Trophoblast cell (in vitro differentiated cells and primary cell): ENCODE measurements around the gene RPL15.

ENCODE experiments used
- DNase-seq, 2 donors: peaks; one replicate each; pipeline ENCODE4 v3.0.0-alpha.2; 2016
- H2AFZ ChIP-seq: 2 replicates; pipeline ENCODE4 v1.6.1; 2013; ENCODE audit warnings: low read length, moderate library complexity, mild to moderate bottlenecking; ENCODE audit not compliant: insufficient read depth, poor library complexity
- H2AK5ac ChIP-seq: 2 replicates; pipeline ENCODE4 v1.6.1; 2013; ENCODE audit warnings: mild to moderate bottlenecking, low read length
- H2BK120ac ChIP-seq: 2 replicates; pipeline ENCODE4 v1.6.1; 2013; ENCODE audit warnings: low read length, mild to moderate bottlenecking, moderate library complexity; ENCODE audit not compliant: insufficient read depth, poor library complexity
- H2BK12ac ChIP-seq: 2 replicates; pipeline ENCODE4 v1.6.1; 2013; ENCODE audit warnings: mild to moderate bottlenecking, low read length, moderate library complexity
- H2BK5ac ChIP-seq: 2 replicates; pipeline ENCODE4 v1.6.1; 2013; ENCODE audit warnings: low read length, low read depth, moderate library complexity, mild to moderate bottlenecking; ENCODE audit not compliant: poor library complexity
- H3K14ac ChIP-seq: 2 replicates; pipeline ENCODE4 v1.6.1; 2013; ENCODE audit warnings: mild to moderate bottlenecking, low read length
- H3K18ac ChIP-seq: 2 replicates; pipeline ENCODE4 v1.6.1; 2013; ENCODE audit warnings: mild to moderate bottlenecking, low read length
- H3K23ac ChIP-seq: 2 replicates; pipeline ENCODE4 v1.6.1; 2013; ENCODE audit warnings: low read length
- H3K27ac ChIP-seq: 2 replicates; pipeline ENCODE4 v1.5.1; 2013; ENCODE audit warnings: low read depth, mild to moderate bottlenecking, inconsistent platforms, low read length, moderate library complexity
- H3K27me3 ChIP-seq: 2 replicates; pipeline ENCODE4 v1.6.1; 2013; ENCODE audit warnings: inconsistent platforms, mild to moderate bottlenecking, low read length, moderate library complexity; ENCODE audit not compliant: insufficient read depth
- H3K36me3 ChIP-seq, 2 experiments: 1 replicate in 1 of 2; 2 replicates in 1 of 2; pipeline ENCODE4 v1.6.1; 2013; ENCODE audit warnings: low read length in 2 of 2, mild to moderate bottlenecking in 2 of 2, moderate library complexity in 1 of 2; ENCODE audit not compliant: insufficient read depth in 2 of 2, control insufficient read depth in 1 of 2
- H3K4ac ChIP-seq: 2 replicates; pipeline ENCODE4 v1.6.1; 2013; ENCODE audit warnings: low read depth, mild to moderate bottlenecking, low read length, moderate library complexity
- H3K4me1 ChIP-seq, 2 experiments: 1 replicate in 1 of 2; 2 replicates in 1 of 2; pipeline ENCODE4 v1.6.1; 2013; ENCODE audit warnings: low read length in 2 of 2, mild to moderate bottlenecking in 2 of 2, moderate library complexity in 1 of 2; ENCODE audit not compliant: insufficient read depth in 2 of 2, control insufficient read depth in 1 of 2
- H3K4me2 ChIP-seq: 2 replicates; pipeline ENCODE4 v1.6.1; 2013; ENCODE audit warnings: inconsistent platforms, mild to moderate bottlenecking, low read length, moderate library complexity
- H3K4me3 ChIP-seq: 2 replicates; pipeline ENCODE4 v1.5.1; 2013; ENCODE audit warnings: mild to moderate bottlenecking, low read depth, low read length, inconsistent platforms
- H3K79me1 ChIP-seq: one replicate; pipeline ENCODE4 v1.6.1; 2013; ENCODE audit warnings: low read length
- H3K79me2 ChIP-seq: 2 replicates; pipeline ENCODE4 v1.6.1; 2013; ENCODE audit warnings: low read length, mild to moderate bottlenecking; ENCODE audit not compliant: control insufficient read depth, insufficient read depth, poor library complexity
- H3K9ac ChIP-seq: 2 replicates; pipeline ENCODE4 v1.6.1; 2013; ENCODE audit warnings: mild to moderate bottlenecking, low read length
- H3K9me3 ChIP-seq: 2 replicates; pipeline ENCODE4 v1.6.1; 2013; ENCODE audit warnings: low read depth, mild to moderate bottlenecking, control low read depth, inconsistent platforms, low read length; ENCODE audit not compliant: insufficient read depth
- H4K12ac ChIP-seq: 2 replicates; pipeline ENCODE4 v1.6.1; 2013; ENCODE audit warnings: low read depth, mild to moderate bottlenecking, low read length, moderate library complexity
- H4K8ac ChIP-seq: 2 replicates; pipeline ENCODE4 v1.6.1; 2013; ENCODE audit warnings: low read depth, mild to moderate bottlenecking, low read length, moderate library complexity
- H4K91ac ChIP-seq: one replicate; pipeline ENCODE4 v1.6.1; 2013; ENCODE audit warnings: low read depth, mild to moderate bottlenecking, low read length, moderate library complexity
- WGBS: extraction: QIAGEN DNeasy Blood & Tissue Kit; methylation state at CpG from one replicate; pipeline ENCODE4 v1.1.7; 2013; ENCODE audit warnings: missing lambda C conversion rate; ENCODE audit not compliant: insufficient read length, insufficient coverage; ENCODE audit errors: extremely low coverage; 5-methylcytosine and 5-hydroxymethylcytosine counted together

The RPL15 gene

DNA sequence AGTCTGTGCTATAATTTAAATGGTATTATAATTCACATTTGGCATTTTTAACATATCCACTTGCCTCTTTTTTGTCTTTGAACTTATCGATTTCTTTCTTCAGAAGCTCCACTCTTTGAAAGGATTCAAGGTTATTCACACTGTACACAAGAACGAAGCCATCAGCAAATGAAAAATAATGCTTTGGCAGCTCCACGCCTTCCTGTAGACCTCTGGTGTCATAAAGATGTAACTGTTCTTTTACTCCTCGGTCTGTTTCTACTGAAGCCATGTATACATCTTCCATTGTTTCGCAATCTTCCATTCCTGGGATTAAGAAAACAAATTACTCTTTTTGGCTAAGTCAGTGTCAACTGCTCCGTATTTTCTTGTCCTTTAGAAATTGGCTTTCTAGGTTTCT, 16.2 kb upstream of the RPL15 start:
- H3K4me1 ChIP-seq, result no peaks in the 10 kb centered on the region
- H3K27ac ChIP-seq, result no peak overlapping the region
- no peaks in the 10 kb centered on the region for H3K79me2 ChIP-seq
- H2AFZ ChIP-seq, result no peak overlapping the region
- H3K27me3 ChIP-seq, result no peaks in the 10 kb centered on the region
- H3K9ac ChIP-seq, result no peak overlapping the region
- H3K14ac ChIP-seq, result no peak overlapping the region
- H3K18ac ChIP-seq, result no peak overlapping the region
- no peak overlapping the region for H2BK120ac ChIP-seq
- no CpG with 5 or more reads among the region's 6 CpGs for WGBS
- H3K4me2 ChIP-seq, result no peak overlapping the region
- no peak overlapping the region for H3K23ac ChIP-seq
- H4K91ac ChIP-seq, result no peak overlapping the region
- peak; percentile 17 to 80 for DNase-seq
- H4K8ac ChIP-seq, result no peak overlapping the region
- no peaks in the 10 kb centered on the region for H3K79me1 ChIP-seq
- no peak overlapping the region for H4K12ac ChIP-seq
- H2BK12ac ChIP-seq, result no peak overlapping the region
- H2AK5ac ChIP-seq, result no peak overlapping the region
- no peak overlapping the region for H2BK5ac ChIP-seq
- H3K9me3 ChIP-seq, result peaks cover 3% of the 10 kb centered on the region
- no peak overlapping the region for H3K4ac ChIP-seq
- H3K4me3 ChIP-seq, result no peak overlapping the region
- H3K36me3 ChIP-seq, result peaks cover 8 to 20% of the 10 kb centered on the region in 2 experiments

DNA sequence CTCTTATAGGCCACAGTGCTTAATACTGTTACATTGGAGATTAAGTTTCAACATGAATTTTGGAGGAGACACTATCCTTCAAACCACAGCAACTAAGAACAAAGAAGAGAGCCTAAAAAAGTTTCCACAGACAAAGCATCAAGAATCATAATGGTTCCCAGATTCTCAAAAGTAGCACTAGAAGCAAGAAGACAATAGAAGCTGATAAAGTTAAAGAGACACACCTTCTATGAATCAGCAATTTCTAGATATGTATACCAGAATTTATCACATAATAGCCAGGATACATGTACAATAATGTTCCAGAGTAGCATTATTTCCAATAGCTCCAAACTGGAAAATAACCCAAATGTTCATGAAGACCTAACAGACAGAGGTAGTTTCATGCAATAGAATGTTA, 12.4 kb upstream of the RPL15 start:
- Histone ChIP-seq H3K9ac (no peak overlapping the region), H3K79me2 (no peaks in the 10 kb centered on the region), H4K12ac (no peak overlapping the region), H3K9me3 (no peaks in the 10 kb centered on the region), H3K27ac (no peak overlapping the region), H3K23ac (no peak overlapping the region), H3K18ac (no peak overlapping the region), H2BK12ac (no peak overlapping the region), H4K91ac (no peak overlapping the region), H2BK120ac (no peak overlapping the region), H3K14ac (no peak overlapping the region), H2BK5ac (no peak overlapping the region), H3K36me3 (peaks cover 7 to 15% of the 10 kb centered on the region in 2 experiments), H4K8ac (no peak overlapping the region), H3K4me1 (no peaks in the 10 kb centered on the region), H2AK5ac (no peak overlapping the region), H2AFZ (no peak overlapping the region), H3K4me2 (no peak overlapping the region), H3K4ac (no peak overlapping the region), H3K27me3 (no peaks in the 10 kb centered on the region), H3K4me3 (no peak overlapping the region), H3K79me1 (no peaks in the 10 kb centered on the region)
- no peak for DNase-seq

DNA sequence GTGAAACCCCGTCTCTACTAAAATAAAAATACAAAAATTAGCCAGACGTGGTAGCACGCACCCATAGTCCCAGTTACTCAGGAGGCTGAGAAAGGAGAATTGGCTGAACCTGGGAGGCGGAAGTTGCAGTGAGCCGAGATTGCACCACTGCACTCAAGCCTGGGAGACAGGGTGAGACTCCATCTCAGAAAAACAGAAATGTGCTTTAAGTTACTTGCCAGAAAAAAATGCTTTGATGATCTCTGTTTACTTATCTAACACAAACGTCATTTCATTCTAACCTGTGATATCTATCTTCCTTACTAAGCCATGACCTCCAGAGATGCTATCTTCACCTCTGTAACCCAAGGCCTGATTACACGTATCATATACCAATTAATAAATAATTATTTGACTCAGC, 7.6 kb upstream of the RPL15 start:
- H4K91ac ChIP-seq, result no peak overlapping the region
- H3K9me3 ChIP-seq, result no peaks in the 10 kb centered on the region
- H3K4me3 ChIP-seq, result no peak overlapping the region
- no peak overlapping the region for H2BK120ac ChIP-seq
- H4K8ac ChIP-seq, result no peak overlapping the region
- H2BK12ac ChIP-seq, result no peak overlapping the region
- H2AFZ ChIP-seq, result no peak overlapping the region
- no peaks in the 10 kb centered on the region for H3K4me1 ChIP-seq
- no peaks in the 10 kb centered on the region for H3K79me2 ChIP-seq
- no peak overlapping the region for H3K4me2 ChIP-seq
- peak; percentile 82 to 93 for DNase-seq
- H3K4ac ChIP-seq, result no peak overlapping the region
- no peak overlapping the region for H4K12ac ChIP-seq
- peak overlapping the region; percentile 25 for H3K27ac ChIP-seq
- H2AK5ac ChIP-seq, result no peak overlapping the region
- no peaks in the 10 kb centered on the region for H3K27me3 ChIP-seq
- no CpG with 5 or more reads among the region's 7 CpGs for WGBS
- H3K18ac ChIP-seq, result no peak overlapping the region
- H3K79me1 ChIP-seq, result no peaks in the 10 kb centered on the region
- H3K36me3 ChIP-seq, result peaks cover 7% of the 10 kb centered on the region in 2 experiments
- H3K23ac ChIP-seq, result no peak overlapping the region
- no peak overlapping the region for H3K9ac ChIP-seq
- H3K14ac ChIP-seq, result no peak overlapping the region
- H2BK5ac ChIP-seq, result no peak overlapping the region

- Histone ChIP-seq H2BK12ac (no peak overlapping the region), H3K79me2 (peaks cover 4% of the 10 kb centered on the region), H3K79me1 (peaks cover 2% of the 10 kb centered on the region), H3K9ac (no peak overlapping the region), H2BK5ac (no peak overlapping the region), H3K9me3 (no peaks in the 10 kb centered on the region), H2AFZ (no peak overlapping the region), H2BK120ac (no peak overlapping the region), H3K36me3 (peaks cover 7% of the 10 kb centered on the region in 2 experiments), H3K27ac (no peak overlapping the region), H3K4me3 (no peak overlapping the region), H3K27me3 (peaks cover under 1% of the 10 kb centered on the region), H3K23ac (no peak overlapping the region), H3K14ac (no peak overlapping the region), H2AK5ac (no peak overlapping the region), H4K91ac (no peak overlapping the region), H4K12ac (no peak overlapping the region), H3K4me2 (no peak overlapping the region), H3K4me1 (peaks cover 0 to 6% of the 10 kb centered on the region in 2 experiments), H3K4ac (no peak overlapping the region), H4K8ac (no peak overlapping the region), H3K18ac (no peak overlapping the region)
- no CpG with 5 or more reads among the region's 2 CpGs for WGBS
- no peak for DNase-seq
Observed at GRCh38 chr3:23911397-23911796, 5.5 kb upstream of the RPL15 start.
